PFSK-1 (cell line): ENCODE data around the gene IRF5.

ENCODE experiments used
- POLR2AphosphoS5 ChIP-seq: IDR thresholded peaks from 2 replicates; pipeline ENCODE4 v1.6.1; 2012; ENCODE audit warnings: low read depth, mild to moderate bottlenecking, control low read depth, low read length, moderate library complexity
- TAF1 ChIP-seq: IDR thresholded peaks from 2 replicates; pipeline ENCODE4 v1.6.1; 2012; ENCODE audit warnings: low read length, control low read depth, borderline replicate concordance; ENCODE audit not compliant: insufficient read depth

DNA sequence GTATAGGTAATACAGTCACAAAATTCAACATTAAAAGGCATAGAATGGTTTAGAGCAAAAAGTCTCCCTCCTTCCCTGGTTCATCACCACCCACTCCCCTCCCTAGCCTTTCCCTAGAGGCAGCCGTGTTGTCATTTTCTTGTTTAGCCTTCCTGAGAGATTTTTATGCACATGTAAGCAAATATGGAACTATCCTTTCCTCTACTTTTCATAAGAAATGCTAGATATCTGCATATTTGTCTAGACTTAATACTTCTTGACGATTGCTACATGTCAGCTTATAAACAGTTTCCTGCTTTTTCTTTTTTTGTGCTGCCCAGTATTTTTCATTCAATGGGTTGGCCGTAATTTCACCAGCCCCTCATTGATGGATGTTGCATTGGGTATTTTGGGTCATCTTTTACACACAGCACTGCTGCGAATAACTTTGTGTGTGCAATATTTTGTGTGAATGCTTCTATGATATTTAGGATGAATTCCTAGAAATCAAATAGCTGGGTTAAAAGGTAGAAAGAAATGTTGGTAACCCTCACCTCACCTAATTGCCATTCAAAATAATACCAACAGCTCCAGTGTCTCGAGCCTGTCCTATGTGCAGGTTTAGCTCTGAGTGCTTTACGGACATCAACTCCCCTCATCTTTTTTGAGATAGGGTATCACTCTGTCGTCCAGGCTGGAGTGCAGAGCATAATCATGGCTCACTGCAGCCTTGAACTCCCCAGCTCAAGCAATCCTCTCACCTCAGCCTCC lies 6.9 kb downstream of the IRF5 start:
- TF ChIP-seq POLR2AphosphoS5 (no peak), TAF1 (no peak)
